Stomach smooth muscle (tissue), 2 donors: ENCODE data around the gene TNFAIP8.
A peak's percentile ranks its signal among the peaks of the same experiment; 100 is the strongest.

Source experiments
- H3K27ac ChIP-seq: one replicate; pipeline ENCODE4 v1.7.0; 2013; ENCODE audit warnings: mild to moderate bottlenecking, low read length, inconsistent platforms
- H3K27me3 ChIP-seq, 2 donors: one replicate each; pipeline ENCODE4 v1.7.0; 2013; ENCODE audit warnings: low read length in 2 of 2; ENCODE audit not compliant: insufficient read depth in 2 of 2, control insufficient read depth in 1 of 2
- H3K36me3 ChIP-seq, 2 donors: one replicate each; pipeline ENCODE4 v1.7.0; 2013; ENCODE audit warnings: low read length in 2 of 2; ENCODE audit not compliant: control insufficient read depth in 2 of 2, insufficient read depth in 2 of 2
- H3K4me1 ChIP-seq: one replicate; pipeline ENCODE4 v1.7.0; 2013; ENCODE audit warnings: low read length; ENCODE audit not compliant: control insufficient read depth, insufficient read depth
- H3K4me3 ChIP-seq, 2 donors: one replicate each; pipeline ENCODE4 v1.7.0; 2013; ENCODE audit warnings: low read length in 2 of 2
- H3K9ac ChIP-seq, 2 donors: one replicate each; pipeline ENCODE4 v1.7.0; 2013; ENCODE audit warnings: low read length in 2 of 2, mild to moderate bottlenecking in 1 of 2
- H3K9me3 ChIP-seq, 2 donors: one replicate each; pipeline ENCODE4 v1.7.0; 2013; ENCODE audit warnings: low read length in 2 of 2; ENCODE audit not compliant: control insufficient read depth in 2 of 2
- donor health status: healthy.
- donor health status: Pancreatic carcinoma.

TNFAIP8 gene

GRCh38 chr5:119359737-119360413, 4.1 kb downstream of the TNFAIP8 start:
- Histone ChIP-seq H3K27ac (no peak overlapping the region), H3K4me1 (peaks cover 23% of the 10 kb centered on the region)

GRCh38 chr5:119360905-119361593, 5.2 kb downstream of the TNFAIP8 start:
- Histone ChIP-seq H3K4me1 (peaks cover 23% of the 10 kb centered on the region), H3K27me3 (no peaks in the 10 kb centered on the region), H3K4me3 (no peak overlapping the region), H3K36me3 (no peaks in the 10 kb centered on the region), H3K9ac (no peak overlapping the region), H3K27ac (peak overlapping the region; percentile 18), H3K9me3 (no peaks in the 10 kb centered on the region)

More at GRCh38 chr5:119359737-119360413, 4.1 kb downstream of the TNFAIP8 start:
- Histone ChIP-seq H3K36me3 (no peaks in the 10 kb centered on the region), H3K9me3 (no peaks in the 10 kb centered on the region), H3K4me3 (no peak overlapping the region), H3K27me3 (no peaks in the 10 kb centered on the region), H3K9ac (no peak overlapping the region)

DNA sequence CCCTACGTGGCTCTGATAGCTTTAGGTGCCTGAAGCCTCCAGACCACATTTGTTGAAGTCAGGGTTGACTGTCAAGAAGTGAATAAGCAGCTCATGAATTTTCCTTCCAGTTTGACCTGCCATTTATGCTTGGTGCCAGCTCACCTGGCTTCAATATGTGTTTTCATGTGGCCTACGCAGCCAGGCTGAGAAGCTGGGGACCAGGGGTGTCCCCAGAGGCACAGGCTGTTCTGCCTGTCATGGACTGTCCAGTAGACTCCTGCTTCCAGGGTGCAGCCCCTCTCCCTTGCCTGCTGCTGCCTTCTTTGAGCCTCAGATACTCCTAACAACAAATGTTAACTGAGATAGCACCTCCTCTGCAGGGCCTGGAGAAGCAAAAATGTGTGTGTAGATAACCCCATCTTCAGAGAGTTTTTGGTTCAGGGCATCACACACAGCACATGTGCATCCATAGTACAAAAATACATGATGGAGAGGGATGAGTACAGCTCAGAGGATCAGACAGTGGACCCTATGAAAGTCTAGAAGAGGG, 5.8 kb downstream of the TNFAIP8 start:
- no peaks in the 10 kb centered on the region for H3K27me3 ChIP-seq
- peak overlapping the region in 1 of 2 donors; percentile 3 for H3K4me3 ChIP-seq
- H3K27ac ChIP-seq, result no peak overlapping the region
- no peaks in the 10 kb centered on the region for H3K9me3 ChIP-seq
- no peak overlapping the region for H3K9ac ChIP-seq
- no peaks in the 10 kb centered on the region for H3K36me3 ChIP-seq
- H3K4me1 ChIP-seq, result peaks cover 29% of the 10 kb centered on the region

GRCh38 chr5:119362714-119363113, 6.9 kb downstream of the TNFAIP8 start:
- Histone ChIP-seq H3K27ac (no peak overlapping the region), H3K36me3 (no peaks in the 10 kb centered on the region), H3K27me3 (no peaks in the 10 kb centered on the region), H3K9me3 (no peaks in the 10 kb centered on the region), H3K4me1 (peaks cover 33% of the 10 kb centered on the region), H3K4me3 (no peak overlapping the region), H3K9ac (no peak overlapping the region)

GRCh38 chr5:119363271-119363670, 7.5 kb downstream of the TNFAIP8 start:
- Histone ChIP-seq H3K9me3 (no peaks in the 10 kb centered on the region), H3K36me3 (no peaks in the 10 kb centered on the region), H3K4me1 (peaks cover 31% of the 10 kb centered on the region), H3K4me3 (no peak overlapping the region), H3K9ac (no peak overlapping the region), H3K27ac (peak overlapping the region; percentile 20), H3K27me3 (no peaks in the 10 kb centered on the region)

- Histone ChIP-seq H3K27me3 (no peaks in the 10 kb centered on the region), H3K27ac (peak overlapping the region; percentile 20), H3K9ac (no peak overlapping the region), H3K4me1 (peaks cover 30% of the 10 kb centered on the region), H3K4me3 (no peak overlapping the region), H3K36me3 (no peaks in the 10 kb centered on the region), H3K9me3 (no peaks in the 10 kb centered on the region)
These were observed 8.1 kb downstream of the TNFAIP8 start for GRCh38 chr5:119363936-119364335.

DNA sequence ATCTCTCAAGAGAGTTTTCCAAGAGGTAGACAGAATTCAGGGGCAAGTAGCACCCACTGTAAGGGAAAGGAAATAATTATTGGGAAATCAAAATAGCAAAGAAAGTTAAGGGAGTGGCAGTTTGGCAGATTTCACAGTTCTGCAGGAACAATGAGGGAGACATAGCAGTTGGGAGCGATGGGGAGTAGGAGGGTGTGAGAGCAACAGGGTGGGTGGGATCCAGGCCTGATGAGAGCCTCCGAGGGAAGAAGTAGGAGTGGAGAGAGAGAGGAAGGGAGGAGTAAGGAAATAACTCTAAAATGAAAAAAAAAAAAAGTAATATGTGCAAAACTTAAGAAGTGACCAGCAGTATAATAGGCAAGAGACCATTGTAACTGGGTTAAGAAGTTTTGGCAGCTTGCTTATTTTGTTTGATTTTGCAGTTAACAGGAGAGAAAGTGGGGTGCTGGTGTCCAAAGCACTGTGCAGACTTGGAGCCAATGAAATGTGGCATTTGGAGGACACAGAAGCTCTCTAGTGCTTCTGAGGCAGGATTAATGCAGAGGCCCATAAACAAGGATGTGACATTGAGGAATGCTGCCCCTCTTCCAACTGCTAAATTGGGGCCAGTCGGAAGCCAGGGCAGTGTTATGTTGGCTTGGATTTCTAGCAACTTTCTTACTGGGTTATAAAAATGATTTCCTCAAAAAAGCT, 10.2 kb downstream of the TNFAIP8 start:
- Histone ChIP-seq H3K4me3 (peak overlapping the region in 1 of 2 donors; percentile 44), H3K9me3 (no peaks in the 10 kb centered on the region), H3K9ac (no peak overlapping the region), H3K27ac (no peak overlapping the region), H3K36me3 (no peaks in the 10 kb centered on the region), H3K4me1 (peaks cover 28% of the 10 kb centered on the region), H3K27me3 (no peaks in the 10 kb centered on the region)

GRCh38 chr5:119366540-119366881, 10.7 kb downstream of the TNFAIP8 start:
- Histone ChIP-seq H3K4me1 (peaks cover 23% of the 10 kb centered on the region), H3K27me3 (no peaks in the 10 kb centered on the region), H3K36me3 (no peaks in the 10 kb centered on the region), H3K4me3 (peak overlapping the region in 1 of 2 donors; percentile 44), H3K9me3 (no peaks in the 10 kb centered on the region), H3K9ac (no peak overlapping the region), H3K27ac (peak overlapping the region; percentile 19)

GRCh38 chr5:119367502-119368237, 11.9 kb downstream of the TNFAIP8 start:
- Histone ChIP-seq H3K9ac (no peak overlapping the region), H3K4me3 (no peak overlapping the region), H3K4me1 (peaks cover 21% of the 10 kb centered on the region), H3K27me3 (no peaks in the 10 kb centered on the region), H3K36me3 (no peaks in the 10 kb centered on the region), H3K27ac (no peak overlapping the region), H3K9me3 (no peaks in the 10 kb centered on the region)

DNA sequence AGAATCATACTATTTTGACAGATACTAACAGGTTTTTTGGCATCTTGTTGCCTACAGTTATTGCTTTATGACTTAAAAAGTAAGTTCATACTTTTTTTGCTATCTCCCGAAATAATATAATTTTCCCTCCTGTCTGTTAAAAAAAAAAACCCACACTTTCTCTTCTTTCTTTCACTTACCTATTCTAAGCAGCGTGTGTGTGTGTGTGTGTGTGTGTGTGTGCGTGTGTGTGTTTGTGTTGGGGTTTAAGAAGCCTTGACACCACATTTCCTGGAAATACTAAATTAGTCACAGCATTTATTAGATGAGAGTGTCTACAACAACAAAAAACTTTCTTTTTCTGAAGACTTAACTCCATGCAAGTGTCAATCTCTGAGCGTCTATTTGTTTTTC, 12.4 kb downstream of the TNFAIP8 start:
- H3K9me3 ChIP-seq, result no peaks in the 10 kb centered on the region
- no peak overlapping the region for H3K27ac ChIP-seq
- H3K4me1 ChIP-seq, result peaks cover 20% of the 10 kb centered on the region
- no peaks in the 10 kb centered on the region for H3K27me3 ChIP-seq
- H3K36me3 ChIP-seq, result no peaks in the 10 kb centered on the region
- H3K9ac ChIP-seq, result no peak overlapping the region
- H3K4me3 ChIP-seq, result no peak overlapping the region
